Measurements from ENCODE around the gene IL17RA. TPM values are rescaled to one million over a fixed set of nuclear protein-coding genes. Genes with fewer than 3 reads are reported as not detected.
A peak's percentile ranks its signal among the peaks of the same experiment; 100 is the strongest.

Gene IL17RA
- total and polyA plus RNA-seq, 2 experiments from 2014 or later = 3.2 to 9.6 TPM

DNA sequence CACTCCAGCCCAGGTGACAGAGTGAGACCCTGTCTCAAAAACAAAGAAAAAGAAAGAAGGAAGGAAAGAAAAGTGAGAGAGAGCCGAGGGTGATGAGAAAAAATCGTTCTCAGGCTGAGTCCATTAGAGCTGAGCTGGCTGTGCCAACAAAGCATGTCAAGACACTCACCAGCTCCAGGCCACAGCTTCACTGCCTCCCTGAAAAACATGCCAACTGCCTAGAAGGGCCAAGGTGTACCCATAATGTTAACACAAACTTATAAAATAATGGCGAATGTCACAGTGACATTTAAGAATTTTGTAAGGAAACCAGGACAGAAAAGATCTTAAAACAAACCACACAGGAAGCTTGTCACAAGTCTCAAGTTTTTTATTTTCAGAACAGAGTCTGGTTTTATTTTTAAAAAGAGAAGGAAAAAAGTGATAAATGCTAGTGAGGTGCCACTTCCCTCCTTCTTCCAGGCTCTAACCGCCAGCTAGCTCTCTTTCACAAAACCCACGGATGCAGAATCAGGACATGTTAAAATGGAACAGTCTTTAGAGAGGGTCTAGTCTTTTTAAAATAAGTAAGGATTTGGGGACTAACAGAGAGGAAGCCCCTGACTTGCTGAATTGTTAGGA lies 31.3 kb downstream of the IL17RA start:
- ATAC-seq (no peak), DNase-seq (ENCODE audit: low spot score) (no peak)
- peaks cover 16% of the 10 kb centered on the region; the same call in 1 of the 2 replicates for H3K4me1 ChIP-seq (ENCODE audit: insufficient read depth)
- peaks cover 3% of the 10 kb centered on the region; the same call in 1 of the 2 replicates for H4K20me1 ChIP-seq (replicated peaks; ENCODE audit: insufficient read depth)
- no peak overlapping the region for H2AFZ ChIP-seq
- no peak overlapping the region for H3K4me3 ChIP-seq
- no peaks in the 10 kb centered on the region for H3K79me2 ChIP-seq (replicated peaks; ENCODE audit: insufficient read depth)
- TF ChIP-seq ZNF114 (CRISPR knock-in tag; IDR thresholded peaks at IDR 0.05) = no peak
- no peak for TF ChIP-seq POLR2AphosphoS5 (IDR thresholded peaks at IDR 0.05; ENCODE audit: low read depth)
- TF ChIP-seq NANOG (IDR thresholded peaks at IDR 0.05; ENCODE audit: borderline replicate concordance) = no peak
- TF ChIP-seq CTCF (conservative IDR thresholded peaks at IDR 0.05; ENCODE audit: low read depth in 2 of 2) = no peak
- no peak for TF ChIP-seq CREB1 (CRISPR knock-in tag; IDR thresholded peaks at IDR 0.05; ENCODE audit: low read depth)
- no peak for TF ChIP-seq STAT1 (IDR thresholded peaks at IDR 0.05; ENCODE audit: unreplicated experiment)
- no peak for TF ChIP-seq JUNB (IDR thresholded peaks at IDR 0.05; ENCODE audit: unreplicated experiment)
- TF ChIP-seq EZH2 (IDR thresholded peaks at IDR 0.05; ENCODE audit: low read depth, unreplicated experiment) = no peak
- H3K27me3 ChIP-seq (ENCODE audit: insufficient read depth) = peaks cover 10% of the 10 kb centered on the region; the same call in 1 of the 2 replicates
- H3K27ac ChIP-seq (ENCODE audit: low read depth) = no peak overlapping the region
- Mint-ChIP-seq H3K9me3 (no peaks in the 10 kb centered on the region; the same call in 2 of the 3 replicates), H3K27ac (no peak overlapping the region), H3K27me3 (ENCODE audit: insufficient read depth, low read depth, poor library complexity) (peaks cover 12% of the 10 kb centered on the region), H3K4me1 (peaks cover 30% of the 10 kb centered on the region), H3K4me3 (no peak overlapping the region), H3K36me3 (ENCODE audit: low read depth) (no peaks in the 10 kb centered on the region)
- H3K9me2 ChIP-seq (ENCODE audit: insufficient read depth) = no peaks in the 10 kb centered on the region
- H3F3A ChIP-seq (replicated peaks; ENCODE audit: low read depth) = 0 out of 2 replicates have a peak, but pooled peaks cover 7% of the 10 kb centered on the region
- no peaks in the 10 kb centered on the region for H3K36me3 ChIP-seq (ENCODE audit: insufficient read depth)
- H3K4me2 ChIP-seq = no peak overlapping the region

- Histone ChIP-seq H3K36me3 (ENCODE audit: insufficient read depth) (no peaks in the 10 kb centered on the region), H3K27me3 (ENCODE audit: insufficient read depth) (peaks cover 10% of the 10 kb centered on the region; the same call in 1 of the 2 replicates), H3K4me2 (peak overlapping the region; percentile 20; the same call in 1 of the 2 replicates), H3K4me1 (ENCODE audit: insufficient read depth) (peaks cover 17% of the 10 kb centered on the region; the same call in 1 of the 2 replicates), H3K4me3 (no peak overlapping the region), H2AFZ (no peak overlapping the region), H4K20me1 (replicated peaks; ENCODE audit: insufficient read depth) (peaks cover 3% of the 10 kb centered on the region; the same call in 1 of the 2 replicates), H3K79me2 (replicated peaks; ENCODE audit: insufficient read depth) (no peaks in the 10 kb centered on the region), H3K9me2 (ENCODE audit: insufficient read depth) (no peaks in the 10 kb centered on the region), H3F3A (replicated peaks; ENCODE audit: low read depth) (peaks cover 9% of the 10 kb centered on the region; the same call in 1 of the 2 replicates), H3K27ac (ENCODE audit: low read depth) (no peak overlapping the region)
- no peak overlapping the region; the same call in none of the 2 replicates for H3K27ac Mint-ChIP-seq
- ATAC-seq (no peak), DNase-seq (ENCODE audit: low spot score) (no peak)
- peaks cover 26% of the 10 kb centered on the region for H3K4me1 Mint-ChIP-seq
- H3K36me3 Mint-ChIP-seq (ENCODE audit: low read depth) = no peaks in the 10 kb centered on the region
- H3K27me3 Mint-ChIP-seq (ENCODE audit: insufficient read depth, low read depth, poor library complexity) = peaks cover 15% of the 10 kb centered on the region
- no peak overlapping the region for H3K4me3 Mint-ChIP-seq
- no peaks in the 10 kb centered on the region; the same call in 2 of the 3 replicates for H3K9me3 Mint-ChIP-seq
- TF ChIP-seq ZNF331 (CRISPR knock-in tag; IDR thresholded peaks at IDR 0.05; ENCODE audit: low read depth) = no peak
- no peak for TF ChIP-seq REST (IDR thresholded peaks at IDR 0.05; ENCODE audit: unreplicated experiment)
- TF ChIP-seq STAT1 (IDR thresholded peaks at IDR 0.05; ENCODE audit: unreplicated experiment) = no peak
- no peak for TF ChIP-seq NANOG (IDR thresholded peaks at IDR 0.05; ENCODE audit: borderline replicate concordance)
- TF ChIP-seq EZH2 (IDR thresholded peaks at IDR 0.05; ENCODE audit: low read depth, unreplicated experiment) = no peak
- no peak for TF ChIP-seq CTCF (conservative IDR thresholded peaks at IDR 0.05; ENCODE audit: low read depth in 2 of 2)
- TF ChIP-seq, protein P1, sequence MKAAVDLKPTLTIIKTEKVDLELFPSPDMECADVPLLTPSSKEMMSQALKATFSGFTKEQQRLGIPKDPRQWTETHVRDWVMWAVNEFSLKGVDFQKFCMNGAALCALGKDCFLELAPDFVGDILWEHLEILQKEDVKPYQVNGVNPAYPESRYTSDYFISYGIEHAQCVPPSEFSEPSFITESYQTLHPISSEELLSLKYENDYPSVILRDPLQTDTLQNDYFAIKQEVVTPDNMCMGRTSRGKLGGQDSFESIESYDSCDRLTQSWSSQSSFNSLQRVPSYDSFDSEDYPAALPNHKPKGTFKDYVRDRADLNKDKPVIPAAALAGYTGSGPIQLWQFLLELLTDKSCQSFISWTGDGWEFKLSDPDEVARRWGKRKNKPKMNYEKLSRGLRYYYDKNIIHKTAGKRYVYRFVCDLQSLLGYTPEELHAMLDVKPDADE (IDR thresholded peaks at IDR 0.05) = no peak
Observed at GRCh38 chr22:17116572-17117330, 32.0 kb downstream of the IL17RA start.
